HG02610 (cell line): Measurements from ENCODE around the gene KRTAP1-5.
"Not testable (repeated sequence)": the region's sequence is repeated elsewhere in the genome, so short reads cannot be mapped to it uniquely, and the experiment has no call there.

Experiments
- ATAC-seq: cut with Tn5 transposase; IDR thresholded peaks from one replicate; pipeline ENCODE4 v1.9.1; 2021; ENCODE audit warnings: mild to moderate bottlenecking, moderate library complexity; ENCODE audit not compliant: unreplicated experiment

The KRTAP1-5 gene

GRCh38 chr17:41049110-41049509 is 22.1 kb upstream of the KRTAP1-5 start:
- ATAC-seq, result no peak

GRCh38 chr17:41048441-41048840 is 21.4 kb upstream of the KRTAP1-5 start:
- ATAC-seq, result no peak

GRCh38 chr17:41046735-41047465 is 19.9 kb upstream of the KRTAP1-5 start, which contains the start of gene KRTAP2-1:
KRTAP2-1 (minus strand) TSS chr17:41047316; CDS start chr17:41047267, 49 bp downstream.
- ATAC-seq, result not testable (repeated sequence)

DNA sequence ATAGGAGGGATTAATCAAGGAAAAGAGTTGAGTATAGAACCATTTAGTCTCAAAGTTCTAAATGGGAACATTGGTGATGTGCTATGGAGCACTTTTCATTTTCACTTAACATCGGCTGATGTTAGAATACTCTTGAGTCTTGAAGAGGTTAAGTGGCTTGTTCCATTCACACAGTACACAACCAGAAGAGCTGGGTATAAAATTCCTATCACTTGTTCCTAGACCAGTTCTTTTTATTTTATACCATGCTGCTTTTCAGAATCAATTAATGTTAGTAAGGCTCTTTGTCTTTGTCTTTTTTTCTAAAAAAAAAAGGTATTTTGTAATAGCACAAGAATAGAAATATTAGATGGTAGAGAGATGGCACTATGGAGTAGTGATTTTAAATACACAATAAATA is 15.9 kb upstream of the KRTAP1-5 start:
- ATAC-seq, result no peak

DNA sequence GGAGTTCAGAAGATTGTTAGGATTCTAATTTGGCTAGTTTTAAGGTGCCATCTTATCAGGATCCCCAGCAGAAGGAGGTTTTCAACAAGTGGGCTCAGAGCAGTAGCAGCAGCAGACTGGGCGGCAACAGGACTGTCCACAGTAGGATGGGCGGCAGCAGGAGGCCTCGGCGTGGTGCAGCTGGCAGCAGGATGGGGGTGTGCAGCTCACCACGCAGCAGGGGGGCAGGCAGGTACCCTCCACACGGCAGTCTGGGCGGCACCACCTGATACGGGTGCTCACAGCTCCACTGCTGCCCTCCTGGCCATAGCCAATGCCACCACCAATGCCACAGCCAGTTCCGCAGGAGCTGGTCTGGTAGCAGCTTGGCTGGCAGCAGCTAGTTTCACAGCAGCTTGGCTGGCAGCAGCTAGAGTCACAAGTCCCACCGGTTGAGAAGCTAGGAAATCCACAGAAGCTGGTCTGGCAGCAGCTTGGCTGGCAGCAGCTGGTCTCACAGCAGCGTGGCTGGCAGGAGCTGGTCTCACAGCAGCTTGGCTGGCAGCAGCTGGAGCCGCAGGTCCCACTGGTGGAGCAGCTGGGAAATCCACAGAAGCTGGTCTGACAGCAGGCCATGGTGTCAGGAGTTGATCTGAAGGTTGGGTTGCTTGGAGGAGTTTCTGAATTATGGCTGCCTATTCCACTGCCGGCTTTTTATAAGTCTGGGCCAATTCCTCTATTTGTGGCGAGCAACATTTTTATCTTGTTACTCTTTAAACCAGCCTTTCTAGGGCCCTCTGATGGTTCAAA is 14.0 kb upstream of the KRTAP1-5 start, which contains the start of gene KRTAP1-1:
Gene KRTAP1-1, minus strand, starts transcription at position 668 of the 789 bp plus-strand sequence. Its CDS starts 53 bp downstream, at position 615.
- not testable (repeated sequence) for ATAC-seq

- no peak for ATAC-seq
Measured at GRCh38 chr17:41037853-41038350, 10.9 kb upstream of the KRTAP1-5 start.

DNA sequence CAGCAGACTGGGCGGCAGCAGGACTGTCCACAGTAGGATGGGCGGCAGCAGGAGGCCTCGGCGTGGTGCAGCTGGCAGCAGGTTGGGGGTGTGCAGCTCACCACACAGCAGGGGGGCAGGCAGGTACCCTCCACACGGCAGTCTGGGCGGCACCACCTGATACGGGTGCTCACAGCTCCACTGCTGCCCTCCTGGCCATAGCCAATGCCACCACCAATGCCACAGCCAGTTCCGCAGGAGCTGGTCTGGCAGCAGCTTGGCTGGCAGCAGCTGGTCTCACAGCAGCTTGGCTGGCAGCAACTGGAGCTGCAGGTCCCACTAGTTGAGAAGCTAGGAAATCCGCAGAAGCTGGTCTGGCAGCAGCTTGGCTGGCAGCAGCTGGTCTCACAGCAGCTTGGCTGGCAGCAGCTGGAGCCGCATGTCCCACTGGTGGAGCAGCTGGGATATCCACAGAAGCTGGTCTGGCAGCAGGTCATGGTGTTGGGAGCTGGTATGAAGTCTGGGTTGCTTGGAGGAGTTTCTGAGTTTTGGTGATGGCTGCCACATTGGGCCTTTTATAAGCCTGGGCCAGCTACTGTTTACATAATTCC is 7.4 kb upstream of the KRTAP1-5 start, which contains the start of gene KRTAP1-3:
Gene KRTAP1-3, minus strand, starts transcription at position 529 of the 590 bp plus-strand sequence. Its CDS starts 53 bp downstream, at position 476.
- not testable (repeated sequence) for ATAC-seq

DNA sequence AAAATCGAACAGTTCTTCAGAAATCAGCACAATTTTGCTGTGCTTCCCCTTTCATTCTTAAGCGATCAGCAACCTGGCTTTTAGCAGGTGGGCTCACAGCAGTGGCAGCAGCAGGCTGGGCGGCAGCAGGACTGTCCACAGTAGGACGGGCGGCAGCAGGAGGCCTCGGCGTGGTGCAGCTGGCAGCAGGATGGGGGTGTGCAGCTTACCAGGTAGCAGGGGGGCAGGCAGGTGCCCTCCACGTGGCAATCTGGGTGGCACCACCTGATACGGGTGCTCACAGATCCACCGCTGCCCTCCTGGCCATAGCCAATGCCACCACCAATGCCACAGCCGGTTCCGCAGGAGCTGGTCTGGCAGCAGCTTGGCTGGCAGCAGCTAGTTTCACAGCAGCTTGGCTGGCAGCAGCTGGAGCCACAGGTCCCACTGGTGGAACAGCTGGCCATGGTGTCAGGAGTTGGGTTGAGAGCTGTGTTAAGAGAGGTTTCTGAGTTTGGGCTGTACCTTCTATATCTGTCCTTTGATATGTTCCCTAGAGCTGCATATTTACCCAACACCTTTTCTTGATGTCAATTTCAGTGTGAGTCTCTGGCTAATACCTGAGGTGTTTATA is 2.7 kb upstream of the KRTAP1-5 start, which contains the start of gene KRTAP1-4:
Gene KRTAP1-4, minus strand, starts transcription at position 563 of the 613 bp plus-strand sequence. Its CDS starts 117 bp downstream, at position 446.
- ATAC-seq, result no peak

- ATAC-seq, result no peak
Measured at GRCh38 chr17:41024697-41025096, 2.3 kb downstream of the KRTAP1-5 start.

DNA sequence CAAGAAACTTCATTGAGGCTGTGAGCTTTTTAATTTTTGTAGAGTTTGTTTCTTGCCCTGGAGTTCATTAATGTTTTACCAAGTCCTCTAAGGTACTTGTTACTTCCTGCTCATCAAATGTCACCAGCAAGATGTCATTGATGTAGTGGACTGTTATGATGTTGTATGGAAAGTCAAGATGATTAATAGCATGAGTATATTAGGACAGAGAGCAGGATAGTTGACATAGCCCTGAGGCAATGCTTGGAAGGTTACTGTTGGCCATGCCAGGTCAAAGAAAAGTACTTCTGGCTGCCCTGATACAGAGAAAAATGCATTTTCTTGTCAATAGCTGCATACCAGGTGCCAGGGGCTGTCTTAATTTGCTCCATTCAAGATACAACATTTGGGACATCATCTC is 6.7 kb downstream of the KRTAP1-5 start:
- ATAC-seq, result no peak

DNA sequence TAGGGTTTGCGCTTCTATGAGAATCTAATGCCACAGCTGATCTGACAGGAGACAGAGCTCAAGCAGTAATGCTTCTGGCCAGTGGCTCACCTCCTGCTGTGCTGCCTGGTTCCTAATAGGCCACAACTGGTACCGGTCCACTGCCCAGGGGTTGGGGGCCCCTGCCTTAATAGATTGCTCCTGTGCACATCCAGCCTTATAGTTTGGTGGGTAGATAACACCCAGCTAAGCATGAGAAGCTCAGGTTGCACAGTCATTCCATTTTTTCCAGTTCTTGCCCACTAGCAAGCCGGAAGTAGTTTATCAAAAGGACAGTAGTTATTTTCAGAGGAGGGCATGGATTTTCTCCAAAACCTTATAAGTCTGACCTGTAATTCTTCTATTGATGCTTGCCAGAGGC is 7.6 kb downstream of the KRTAP1-5 start:
- ATAC-seq, result no peak

GRCh38 chr17:41018541-41018940 is 8.5 kb downstream of the KRTAP1-5 start:
- no peak for ATAC-seq

GRCh38 chr17:41016578-41017215 is 10.3 kb downstream of the KRTAP1-5 start:
- no peak for ATAC-seq

GRCh38 chr17:41015454-41015853 is 11.6 kb downstream of the KRTAP1-5 start:
- no peak for ATAC-seq

DNA sequence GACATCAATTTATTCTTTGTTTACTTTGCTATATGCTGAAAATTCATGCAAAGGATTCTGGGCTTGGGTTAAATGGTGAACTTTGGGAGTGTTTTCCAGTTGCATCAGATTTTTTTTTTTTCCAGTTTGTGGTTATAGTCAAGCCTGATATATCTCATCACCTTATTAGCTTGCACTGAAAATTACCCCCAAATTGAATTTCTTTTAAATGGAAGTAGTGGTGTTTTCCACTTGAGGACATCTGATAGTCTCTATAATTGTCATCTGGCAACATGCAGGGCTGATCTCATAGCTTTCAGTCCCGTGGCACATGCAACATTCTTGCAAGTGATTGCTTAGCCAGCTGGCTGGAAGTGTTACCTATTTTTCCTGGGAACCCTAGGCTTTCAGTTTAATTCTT is 13.4 kb downstream of the KRTAP1-5 start:
- ATAC-seq, result no peak

DNA sequence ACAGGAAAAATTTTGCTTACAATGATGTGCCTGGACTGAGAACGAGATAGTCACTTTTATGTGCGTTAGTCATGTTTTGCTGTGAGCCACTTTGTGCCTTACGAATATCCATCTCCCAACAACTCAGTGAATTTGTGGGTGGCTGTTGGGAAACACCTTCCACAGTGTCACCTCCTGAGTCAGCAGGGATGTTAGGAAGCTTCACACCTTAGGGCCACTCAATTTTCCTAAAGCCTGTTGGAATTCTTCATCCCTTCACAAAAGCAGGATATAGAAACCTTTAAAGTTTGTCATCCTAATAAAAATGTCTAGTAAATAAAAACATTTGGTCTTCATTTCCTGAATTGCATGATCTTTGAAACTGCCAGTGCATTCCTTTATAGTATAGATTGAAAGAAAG is 13.8 kb downstream of the KRTAP1-5 start:
- no peak for ATAC-seq

DNA sequence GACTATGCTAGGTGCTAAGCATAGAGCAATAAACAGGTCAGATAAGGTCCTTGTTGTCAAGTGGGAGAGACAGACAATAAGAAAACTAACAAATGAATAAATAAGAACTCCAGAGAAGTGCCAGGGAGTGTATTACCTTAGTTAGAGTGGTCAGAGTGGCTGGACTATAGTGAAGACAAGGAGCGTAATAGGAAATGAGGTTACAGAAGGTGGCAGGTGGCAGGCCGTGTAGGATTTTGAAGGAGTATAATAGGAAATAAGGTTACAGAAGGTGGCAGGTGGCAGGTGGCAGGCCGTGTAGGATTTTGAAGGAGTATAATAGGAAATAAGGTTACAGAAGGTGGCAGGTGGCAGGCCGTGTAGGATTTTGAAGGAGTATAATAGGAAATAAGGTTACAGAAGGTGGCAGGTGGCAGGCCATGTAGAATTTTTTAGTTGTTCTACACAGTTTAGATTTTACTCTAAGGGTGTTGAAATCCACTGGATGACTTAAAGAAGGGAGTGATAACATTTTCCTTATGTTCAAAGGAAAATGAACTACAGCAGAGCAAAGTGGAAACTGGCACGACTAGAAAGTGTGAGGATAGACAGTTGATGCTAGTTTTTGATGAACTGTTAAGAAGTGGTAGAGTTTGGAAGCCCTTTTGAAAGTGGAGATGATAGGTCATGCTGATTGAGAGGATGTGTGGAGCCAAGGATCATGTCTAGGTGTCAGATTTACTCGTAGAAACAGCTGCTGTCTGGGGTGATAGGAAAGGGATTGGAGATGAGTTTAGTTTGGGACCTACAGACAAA is 14.5 kb downstream of the KRTAP1-5 start:
- ATAC-seq, result no peak

GRCh38 chr17:41010441-41010840 is 16.6 kb downstream of the KRTAP1-5 start:
- no peak for ATAC-seq

DNA sequence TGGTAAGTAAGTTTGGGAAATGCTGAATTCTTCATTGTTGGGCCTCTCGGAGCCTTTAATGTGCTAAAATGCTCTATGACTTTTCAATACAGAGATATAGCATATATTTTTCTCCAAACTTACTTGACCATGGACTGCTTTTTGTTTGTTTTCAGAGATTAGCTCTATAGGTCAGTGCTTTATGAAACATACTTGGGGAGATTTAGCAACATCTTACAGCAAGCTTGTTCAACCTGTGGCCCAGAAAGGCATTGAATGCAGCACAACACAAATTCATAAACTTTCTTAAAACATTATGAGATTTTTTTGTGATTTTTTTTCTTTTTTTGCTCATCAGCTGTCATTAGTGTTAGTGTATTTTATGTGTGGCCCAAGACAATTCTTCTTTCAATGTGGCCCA is 17.1 kb downstream of the KRTAP1-5 start:
- no peak for ATAC-seq
